ENCODE results near the gene DNAJB2.
A peak's percentile ranks its signal among the peaks of the same experiment; 100 is the strongest.

Gene DNAJB2

GRCh38 chr2:219279151-219279915, at the start of gene DNAJB2:
Gene DNAJB2 (plus strand): TSS chr2:219279366. CDS start chr2:219279834, 468 bp downstream.
- DNase-seq (ENCODE audit: low spot score) = peak; percentile 98

- DNase-seq (ENCODE audit: low spot score) = no peak
Measured at GRCh38 chr2:219230059-219230540, 49.1 kb upstream of the DNAJB2 start.

GRCh38 chr2:219234331-219234730, 44.8 kb upstream of the DNAJB2 start:
- no peak for DNase-seq (ENCODE audit: low spot score)

- DNase-seq (ENCODE audit: low spot score) = no peak
Measured at GRCh38 chr2:219243291-219243761, 35.8 kb upstream of the DNAJB2 start.

GRCh38 chr2:219244789-219245147, 34.4 kb upstream of the DNAJB2 start:
- no peak for DNase-seq (ENCODE audit: low spot score)

- DNase-seq (ENCODE audit: low spot score) = peak; percentile 94
Measured at GRCh38 chr2:219245148-219245898, 33.8 kb upstream of the DNAJB2 start, which contains the start of the genes GLB1L and STK16. Gene GLB1L (minus strand): TSS chr2:219245444. CDS start chr2:219243573, 1,871 bp downstream. Gene STK16 (plus strand): TSS chr2:219245479. CDS start chr2:219246000, 521 bp downstream.

- no peak for DNase-seq (ENCODE audit: low spot score)
Measured at GRCh38 chr2:219245899-219246230, 33.3 kb upstream of the DNAJB2 start.

- no peak for DNase-seq (ENCODE audit: low spot score)
Measured at GRCh38 chr2:219246559-219246958, 32.6 kb upstream of the DNAJB2 start.

- DNase-seq (ENCODE audit: low spot score) = no peak
Measured at GRCh38 chr2:219247678-219248642, 31.2 kb upstream of the DNAJB2 start.

GRCh38 chr2:219248845-219249202, 30.3 kb upstream of the DNAJB2 start:
- DNase-seq (ENCODE audit: low spot score) = no peak

GRCh38 chr2:219249203-219249980, 29.8 kb upstream of the DNAJB2 start:
- DNase-seq (ENCODE audit: low spot score) = peak; percentile 75

GRCh38 chr2:219250049-219250781, 29.0 kb upstream of the DNAJB2 start:
- DNase-seq (ENCODE audit: low spot score) = no peak

- no peak for DNase-seq (ENCODE audit: low spot score)
Measured at GRCh38 chr2:219251656-219252055, 27.5 kb upstream of the DNAJB2 start.

GRCh38 chr2:219252084-219252483, 27.1 kb upstream of the DNAJB2 start:
- DNase-seq (ENCODE audit: low spot score) = no peak

GRCh38 chr2:219252570-219252899, 26.6 kb upstream of the DNAJB2 start:
- no peak for DNase-seq (ENCODE audit: low spot score)

GRCh38 chr2:219252900-219253752, 26.0 kb upstream of the DNAJB2 start, which contains the start of gene TUBA4B:
Gene TUBA4B (plus strand): TSS chr2:219253243. CDS start chr2:219253408, 165 bp downstream.
- DNase-seq (ENCODE audit: low spot score) = no peak

- DNase-seq (ENCODE audit: low spot score) = peak; percentile 89
Measured at GRCh38 chr2:219253753-219254589, 25.2 kb upstream of the DNAJB2 start, which contains the start of gene TUBA4A. Gene TUBA4A (minus strand): TSS chr2:219253918. CDS start chr2:219253858, 60 bp downstream.

GRCh38 chr2:219254590-219255201, 24.5 kb upstream of the DNAJB2 start:
- DNase-seq (ENCODE audit: low spot score) = no peak
